ENCODE results near the gene RFXAP.

GRCh38 chr13:36778083-36778671 is 40.8 kb upstream of the RFXAP start:
- TF ChIP-seq CTCF (optimal IDR thresholded peaks at IDR 0.05 in 1 of 3, IDR thresholded peaks at IDR 0.05 in 1 of 3, conservative IDR thresholded peaks at IDR 0.05 in 1 of 3; ENCODE audit: extremely low read depth in 1 of 3, insufficient read depth in 2 of 3, low read length in 3 of 3) (no peak), EZH2 (IDR thresholded peaks at IDR 0.05; ENCODE audit: low read length) (no peak)

Measured in keratinocyte (primary cell).